Activated CD8-positive, alpha-beta T cell treated with anti-CD3 and anti-CD28 coated beads for 36 hours (primary cell): ENCODE measurements around the gene ANO5. TPM values are rescaled to one million over a fixed set of nuclear protein-coding genes. Genes with fewer than 3 reads are reported as not detected.

Source experiments
- ATAC-seq: fragments of 200-7000 bp; cut with Tn5 transposase; one replicate; pipeline ENCODE4 v1.10.0; 2021; ENCODE audit warnings: mild to moderate bottlenecking, moderate library complexity
- CTCF ChIA-PET: fragments of 350-600 bp; sonication (Branson Sonifier 250); formaldehyde crosslinking; loops from one replicate; lab custom pipeline; 2021; ENCODE audit warnings: antibody characterized with exemption; lab: Charles Lee
- POLR2A ChIA-PET: fragments of 350-600 bp; sonication (Branson Sonifier 250); formaldehyde crosslinking; loops from one replicate; lab custom pipeline; 2021; ENCODE audit warnings: antibody characterized with exemption; lab: Charles Lee
- DNase-seq: peaks from one replicate; pipeline ENCODE4 v3.0.0-alpha.2; 2020
- H3K27ac Mint-ChIP-seq: one replicate; pipeline ENCODE4 v1.8.0; 2021; ENCODE audit warnings: mild to moderate bottlenecking, mixed read lengths
- H3K27me3 Mint-ChIP-seq: one replicate; pipeline ENCODE4 v1.8.0; 2021; ENCODE audit warnings: mixed read lengths
- H3K36me3 Mint-ChIP-seq: one replicate; pipeline ENCODE4 v1.8.0; 2021; ENCODE audit warnings: low read depth, mixed read lengths
- H3K4me1 Mint-ChIP-seq: one replicate; pipeline ENCODE4 v1.8.0; 2021; ENCODE audit warnings: low read depth, mixed read lengths
- H3K4me3 Mint-ChIP-seq: one replicate; pipeline ENCODE4 v1.8.0; 2021; ENCODE audit warnings: mild to moderate bottlenecking, moderate library complexity, mixed read lengths
- H3K9me3 Mint-ChIP-seq: one replicate; pipeline ENCODE4 v1.8.0; 2021; ENCODE audit warnings: mixed read lengths
- intact Hi-C: fragments of 100-400 bp; cut with micrococcal nuclease; formaldehyde crosslinking; loops from one replicate; pipeline ENCODE4 v1.10.0; 2022
- total RNA-seq, 2 experiments: library from RNA; stranded (reverse); gene quantifications; one replicate each; pipeline ENCODE4 v1.2.3, GENCODE V29; 2021
- TF ChIP-seq, protein P1 (sequence below): fragments of 200-600 bp; IDR thresholded peaks from one replicate; pipeline ENCODE4 v1.8.0; 2022; ENCODE audit warnings: antibody characterized with exemption, mild to moderate bottlenecking

ANO5 gene, protein sequence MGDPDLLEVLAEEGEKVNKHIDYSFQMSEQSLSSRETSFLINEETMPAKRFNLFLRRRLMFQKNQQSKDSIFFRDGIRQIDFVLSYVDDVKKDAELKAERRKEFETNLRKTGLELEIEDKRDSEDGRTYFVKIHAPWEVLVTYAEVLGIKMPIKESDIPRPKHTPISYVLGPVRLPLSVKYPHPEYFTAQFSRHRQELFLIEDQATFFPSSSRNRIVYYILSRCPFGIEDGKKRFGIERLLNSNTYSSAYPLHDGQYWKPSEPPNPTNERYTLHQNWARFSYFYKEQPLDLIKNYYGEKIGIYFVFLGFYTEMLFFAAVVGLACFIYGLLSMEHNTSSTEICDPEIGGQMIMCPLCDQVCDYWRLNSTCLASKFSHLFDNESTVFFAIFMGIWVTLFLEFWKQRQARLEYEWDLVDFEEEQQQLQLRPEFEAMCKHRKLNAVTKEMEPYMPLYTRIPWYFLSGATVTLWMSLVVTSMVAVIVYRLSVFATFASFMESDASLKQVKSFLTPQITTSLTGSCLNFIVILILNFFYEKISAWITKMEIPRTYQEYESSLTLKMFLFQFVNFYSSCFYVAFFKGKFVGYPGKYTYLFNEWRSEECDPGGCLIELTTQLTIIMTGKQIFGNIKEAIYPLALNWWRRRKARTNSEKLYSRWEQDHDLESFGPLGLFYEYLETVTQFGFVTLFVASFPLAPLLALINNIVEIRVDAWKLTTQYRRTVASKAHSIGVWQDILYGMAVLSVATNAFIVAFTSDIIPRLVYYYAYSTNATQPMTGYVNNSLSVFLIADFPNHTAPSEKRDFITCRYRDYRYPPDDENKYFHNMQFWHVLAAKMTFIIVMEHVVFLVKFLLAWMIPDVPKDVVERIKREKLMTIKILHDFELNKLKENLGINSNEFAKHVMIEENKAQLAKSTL
- not detected for total RNA-seq

GRCh38 chr11:22192642-22193347 lies at the start of gene ANO5:
Gene ANO5, plus strand, starts transcription at chr11:22193085. Its CDS starts 408 bp downstream, at chr11:22193493.
- Mint-ChIP-seq H3K36me3 (no peaks in the 10 kb centered on the region), H3K27me3 (peaks cover 37% of the 10 kb centered on the region), H3K27ac (no peak within 1 kb of the TSS), H3K4me1 (peaks cover 10% of the 10 kb centered on the region), H3K4me3 (peak within 1 kb of the TSS; percentile 26), H3K9me3 (no peaks in the 10 kb centered on the region)
- TF ChIP-seq, protein P1, sequence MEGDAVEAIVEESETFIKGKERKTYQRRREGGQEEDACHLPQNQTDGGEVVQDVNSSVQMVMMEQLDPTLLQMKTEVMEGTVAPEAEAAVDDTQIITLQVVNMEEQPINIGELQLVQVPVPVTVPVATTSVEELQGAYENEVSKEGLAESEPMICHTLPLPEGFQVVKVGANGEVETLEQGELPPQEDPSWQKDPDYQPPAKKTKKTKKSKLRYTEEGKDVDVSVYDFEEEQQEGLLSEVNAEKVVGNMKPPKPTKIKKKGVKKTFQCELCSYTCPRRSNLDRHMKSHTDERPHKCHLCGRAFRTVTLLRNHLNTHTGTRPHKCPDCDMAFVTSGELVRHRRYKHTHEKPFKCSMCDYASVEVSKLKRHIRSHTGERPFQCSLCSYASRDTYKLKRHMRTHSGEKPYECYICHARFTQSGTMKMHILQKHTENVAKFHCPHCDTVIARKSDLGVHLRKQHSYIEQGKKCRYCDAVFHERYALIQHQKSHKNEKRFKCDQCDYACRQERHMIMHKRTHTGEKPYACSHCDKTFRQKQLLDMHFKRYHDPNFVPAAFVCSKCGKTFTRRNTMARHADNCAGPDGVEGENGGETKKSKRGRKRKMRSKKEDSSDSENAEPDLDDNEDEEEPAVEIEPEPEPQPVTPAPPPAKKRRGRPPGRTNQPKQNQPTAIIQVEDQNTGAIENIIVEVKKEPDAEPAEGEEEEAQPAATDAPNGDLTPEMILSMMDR = no peak
- ATAC-seq (no peak), DNase-seq (no peak)
- ChIA-PET CTCF (no interaction called here), POLR2A (no interaction called here)
- intact Hi-C loops = no loop called here

DNA sequence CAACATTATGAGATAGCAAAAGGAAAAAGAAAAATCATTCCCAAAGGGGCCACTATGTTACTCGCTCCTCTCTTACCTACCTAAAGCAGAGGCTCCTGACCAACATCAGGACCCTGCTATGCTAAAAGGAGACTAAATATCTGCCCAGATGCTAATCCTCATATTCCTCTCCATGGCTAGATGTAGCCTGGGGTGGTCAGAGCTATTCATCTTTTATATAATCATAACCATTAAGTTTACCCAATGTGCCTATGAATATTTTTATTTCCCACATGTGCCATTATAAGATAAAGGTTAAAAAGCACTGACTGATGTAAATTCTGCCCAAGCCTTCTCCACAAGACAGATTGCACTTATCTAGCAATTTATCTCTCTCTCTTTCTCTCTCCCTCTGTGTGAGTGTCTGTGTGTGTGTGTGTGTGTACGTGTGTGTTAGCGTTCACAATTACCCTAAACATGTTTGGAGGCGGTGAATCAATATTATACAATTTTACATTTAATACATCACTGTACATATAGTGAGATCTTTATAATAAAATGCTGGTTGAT lies 41.2 kb upstream of the ANO5 start:
- Mint-ChIP-seq H3K4me1 (no peaks in the 10 kb centered on the region), H3K4me3 (no peak overlapping the region), H3K36me3 (no peaks in the 10 kb centered on the region), H3K9me3 (peaks cover 3% of the 10 kb centered on the region), H3K27ac (no peak overlapping the region), H3K27me3 (no peaks in the 10 kb centered on the region)
- ChIA-PET POLR2A (no interaction called here), CTCF (no interaction called here)
- DNase-seq (no peak), ATAC-seq (no peak)
- intact Hi-C loops = no loop called here
- TF ChIP-seq, protein P1 = no peak

GRCh38 chr11:22157531-22157930 lies 35.4 kb upstream of the ANO5 start:
- Mint-ChIP-seq H3K4me1 (no peaks in the 10 kb centered on the region), H3K27me3 (no peaks in the 10 kb centered on the region), H3K27ac (no peak overlapping the region), H3K36me3 (no peaks in the 10 kb centered on the region), H3K9me3 (no peaks in the 10 kb centered on the region), H3K4me3 (no peak overlapping the region)
- intact Hi-C loops = no loop called here
- ChIA-PET POLR2A (interaction anchor here (0.6 kb wide), 1 partner anchor 221 kb away, joined by 3 read pairs; no protein-coding TSS in a partner anchor), CTCF (no interaction called here)
- TF ChIP-seq, protein P1 = no peak
- ATAC-seq = no peak
- DNase-seq = no peak

DNA sequence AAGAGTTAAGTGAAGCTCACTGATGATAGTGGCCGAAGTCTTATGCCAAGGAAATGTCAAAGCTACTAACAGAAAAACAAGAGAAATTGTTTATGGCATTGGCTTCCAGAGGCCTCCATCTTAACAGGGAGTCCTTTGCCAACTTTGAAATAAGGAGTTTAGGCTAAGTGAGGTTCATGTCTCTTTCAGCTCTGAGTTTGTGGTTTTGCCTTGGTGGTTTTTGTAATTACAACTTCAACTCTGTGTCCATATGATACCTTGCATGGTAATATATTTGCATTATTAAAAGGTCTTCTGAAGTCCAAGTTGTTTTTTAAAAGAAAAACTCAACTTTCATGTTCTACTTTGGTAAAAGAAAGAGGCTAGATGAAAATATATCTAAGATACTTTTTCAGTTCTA lies 31.4 kb upstream of the ANO5 start:
- intact Hi-C loops = loop anchor here (10.0 kb wide), 1 partner anchor 143 kb away; no protein-coding TSS in a partner anchor
- ChIA-PET POLR2A (no interaction called here), CTCF (interaction anchor here (1.3 kb wide), 1 partner anchor 8 kb away, joined by 3 read pairs; no protein-coding TSS in a partner anchor)
- ATAC-seq (no peak), DNase-seq (no peak)
- no peak overlapping the region for H3K27ac Mint-ChIP-seq
- no peaks in the 10 kb centered on the region for H3K4me1 Mint-ChIP-seq
- H3K9me3 Mint-ChIP-seq = no peaks in the 10 kb centered on the region
- H3K4me3 Mint-ChIP-seq = no peak overlapping the region
- H3K36me3 Mint-ChIP-seq = no peaks in the 10 kb centered on the region
- TF ChIP-seq, protein P1 = no peak
- H3K27me3 Mint-ChIP-seq = no peaks in the 10 kb centered on the region
